Measurements from ENCODE around the gene ANKS6.

Gene ANKS6

GRCh38 chr9:98773721-98774120 lies 22.6 kb downstream of the ANKS6 start:
- DNase-seq (ENCODE audit: low read depth), result no peak
- TF ChIP-seq, protein P1, sequence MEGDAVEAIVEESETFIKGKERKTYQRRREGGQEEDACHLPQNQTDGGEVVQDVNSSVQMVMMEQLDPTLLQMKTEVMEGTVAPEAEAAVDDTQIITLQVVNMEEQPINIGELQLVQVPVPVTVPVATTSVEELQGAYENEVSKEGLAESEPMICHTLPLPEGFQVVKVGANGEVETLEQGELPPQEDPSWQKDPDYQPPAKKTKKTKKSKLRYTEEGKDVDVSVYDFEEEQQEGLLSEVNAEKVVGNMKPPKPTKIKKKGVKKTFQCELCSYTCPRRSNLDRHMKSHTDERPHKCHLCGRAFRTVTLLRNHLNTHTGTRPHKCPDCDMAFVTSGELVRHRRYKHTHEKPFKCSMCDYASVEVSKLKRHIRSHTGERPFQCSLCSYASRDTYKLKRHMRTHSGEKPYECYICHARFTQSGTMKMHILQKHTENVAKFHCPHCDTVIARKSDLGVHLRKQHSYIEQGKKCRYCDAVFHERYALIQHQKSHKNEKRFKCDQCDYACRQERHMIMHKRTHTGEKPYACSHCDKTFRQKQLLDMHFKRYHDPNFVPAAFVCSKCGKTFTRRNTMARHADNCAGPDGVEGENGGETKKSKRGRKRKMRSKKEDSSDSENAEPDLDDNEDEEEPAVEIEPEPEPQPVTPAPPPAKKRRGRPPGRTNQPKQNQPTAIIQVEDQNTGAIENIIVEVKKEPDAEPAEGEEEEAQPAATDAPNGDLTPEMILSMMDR (conservative IDR thresholded peaks at IDR 0.05; ENCODE audit: control insufficient read depth, insufficient read depth, low read depth, low read length), result no peak
- no peak overlapping the region for H3K4me3 ChIP-seq (ENCODE audit: control insufficient read depth, low read depth, low read length)

- H3K4me3 ChIP-seq (ENCODE audit: control insufficient read depth, low read depth, low read length), result no peak overlapping the region
- TF ChIP-seq, protein P1 (conservative IDR thresholded peaks at IDR 0.05; ENCODE audit: control insufficient read depth, insufficient read depth, low read depth, low read length), result no peak
- DNase-seq (ENCODE audit: low read depth), result no peak
Observed at GRCh38 chr9:98772364-98773155, 23.8 kb downstream of the ANKS6 start.

GRCh38 chr9:98771209-98771874 lies 25.0 kb downstream of the ANKS6 start:
- DNase-seq (ENCODE audit: low read depth), result no peak
- TF ChIP-seq, protein P1 (conservative IDR thresholded peaks at IDR 0.05; ENCODE audit: control insufficient read depth, insufficient read depth, low read depth, low read length), result no peak
- no peak overlapping the region for H3K4me3 ChIP-seq (ENCODE audit: control insufficient read depth, low read depth, low read length)

- H3K4me3 ChIP-seq (ENCODE audit: control insufficient read depth, low read depth, low read length), result no peak overlapping the region
- TF ChIP-seq, protein P1 (conservative IDR thresholded peaks at IDR 0.05; ENCODE audit: control insufficient read depth, insufficient read depth, low read depth, low read length), result no peak
- DNase-seq (ENCODE audit: low read depth), result no peak
Observed at GRCh38 chr9:98770717-98771116, 25.6 kb downstream of the ANKS6 start.

GRCh38 chr9:98768344-98768743 lies 28.0 kb downstream of the ANKS6 start:
- TF ChIP-seq, protein P1 (conservative IDR thresholded peaks at IDR 0.05; ENCODE audit: control insufficient read depth, insufficient read depth, low read depth, low read length), result no peak
- H3K4me3 ChIP-seq (ENCODE audit: control insufficient read depth, low read depth, low read length), result no peak overlapping the region
- no peak for DNase-seq (ENCODE audit: low read depth)

- DNase-seq (ENCODE audit: low read depth), result no peak
- TF ChIP-seq, protein P1 (conservative IDR thresholded peaks at IDR 0.05; ENCODE audit: control insufficient read depth, insufficient read depth, low read depth, low read length), result no peak
- H3K4me3 ChIP-seq (ENCODE audit: control insufficient read depth, low read depth, low read length), result no peak overlapping the region
Observed at GRCh38 chr9:98767915-98768314, 28.4 kb downstream of the ANKS6 start.
